ENCODE measurements around the gene UGT1A6.

Gene UGT1A6

DNA sequence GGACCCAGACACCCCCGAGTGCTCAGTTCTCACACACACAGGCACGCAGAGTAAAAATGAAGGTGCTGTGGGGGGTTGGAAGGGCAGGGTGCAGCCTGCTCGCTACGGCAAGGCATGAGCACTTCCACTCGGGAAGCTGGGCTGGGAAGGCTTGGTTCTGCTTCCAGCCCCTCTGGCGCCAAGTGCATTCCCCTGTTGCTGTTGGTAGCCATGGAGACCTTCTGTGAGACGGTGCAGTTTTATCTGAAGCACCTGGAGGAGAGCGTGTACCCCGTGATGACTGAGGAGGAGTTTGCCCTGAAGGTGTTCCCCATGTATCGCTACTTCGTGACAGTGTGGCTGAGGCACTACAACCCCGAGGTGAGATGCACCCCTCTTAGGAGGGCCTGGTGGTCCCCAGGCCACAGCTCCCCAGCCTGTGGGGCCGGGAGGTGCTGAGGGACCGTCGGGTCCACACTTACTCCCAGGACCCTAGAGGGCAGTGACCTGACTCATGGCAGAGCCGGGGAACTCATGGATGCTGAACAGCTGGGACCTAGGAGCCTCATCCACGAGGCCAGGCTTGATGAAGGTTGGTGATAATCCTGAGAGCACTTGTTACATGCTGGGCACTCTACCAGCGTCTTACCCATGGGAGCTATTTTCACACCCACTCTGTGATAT, 100.9 kb downstream of the UGT1A6 start:
- H3K4me3 ChIP-seq (ENCODE audit: low read length) = no peak overlapping the region
- TF ChIP-seq CTCF (IDR thresholded peaks at IDR 0.05; ENCODE audit: insufficient read depth, low read depth, low read length, missing control alignments) = no peak
- DNase-seq (ENCODE audit: low read depth) = no peak

DNA sequence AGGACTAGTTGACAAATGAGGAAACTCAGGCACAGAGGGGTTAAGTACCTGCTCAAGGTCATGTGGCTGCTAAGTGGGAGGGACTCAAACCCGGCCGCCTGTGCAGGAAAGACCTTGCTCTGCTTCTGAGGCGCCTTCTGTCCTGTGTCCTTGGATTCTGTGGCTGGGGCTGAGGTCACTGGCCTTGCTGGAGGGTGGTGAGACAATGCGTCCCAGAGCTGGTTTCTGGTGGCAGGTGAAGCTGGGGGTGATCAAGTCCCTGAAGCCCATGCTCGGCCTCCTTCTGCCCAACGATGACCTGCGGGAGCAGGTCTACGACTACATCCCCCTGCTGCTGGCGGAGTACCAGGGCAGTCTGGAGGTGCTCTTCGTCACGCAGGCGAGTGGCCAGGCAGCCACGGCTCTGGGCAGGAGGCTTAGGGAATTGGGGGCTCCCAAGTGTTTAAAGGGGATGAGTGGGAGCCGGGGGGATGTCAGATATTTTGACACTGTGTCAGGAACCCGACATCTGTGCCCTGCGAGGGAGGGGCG, 101.5 kb downstream of the UGT1A6 start:
- no peak overlapping the region for H3K4me3 ChIP-seq (ENCODE audit: low read length)
- TF ChIP-seq CTCF (IDR thresholded peaks at IDR 0.05; ENCODE audit: insufficient read depth, low read depth, low read length, missing control alignments) = no peak
- DNase-seq (ENCODE audit: low read depth) = no peak

GRCh38 chr2:233795735-233796171, 103.1 kb downstream of the UGT1A6 start:
- H3K4me3 ChIP-seq (ENCODE audit: low read length) = no peak overlapping the region
- TF ChIP-seq CTCF (IDR thresholded peaks at IDR 0.05; ENCODE audit: insufficient read depth, low read depth, low read length, missing control alignments) = no peak
- DNase-seq (ENCODE audit: low read depth) = no peak

DNA sequence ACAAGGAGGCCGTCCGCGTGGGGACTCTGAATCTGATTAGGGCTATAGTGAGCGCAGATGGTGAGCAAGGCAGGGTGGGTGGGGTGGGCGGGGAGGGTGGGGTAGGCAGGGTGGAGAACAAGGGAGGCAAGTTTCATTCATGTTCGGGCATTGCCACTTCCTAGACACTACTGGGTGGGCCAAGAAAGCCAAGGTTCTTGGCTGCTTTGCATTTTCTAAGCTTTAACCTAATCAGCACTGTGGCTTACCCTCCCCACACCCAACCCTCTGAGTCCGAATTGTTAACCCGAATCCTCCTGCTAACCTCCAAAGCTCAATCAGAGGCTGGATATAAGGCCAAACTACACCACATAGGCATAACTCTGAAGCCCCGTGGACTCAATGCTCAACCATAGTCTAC, 103.6 kb downstream of the UGT1A6 start:
- TF ChIP-seq CTCF (IDR thresholded peaks at IDR 0.05; ENCODE audit: insufficient read depth, low read depth, low read length, missing control alignments) = no peak
- no peak for DNase-seq (ENCODE audit: low read depth)
- H3K4me3 ChIP-seq (ENCODE audit: low read length) = no peak overlapping the region

- H3K4me3 ChIP-seq (ENCODE audit: low read length) = no peak overlapping the region
- TF ChIP-seq CTCF (IDR thresholded peaks at IDR 0.05; ENCODE audit: insufficient read depth, low read depth, low read length, missing control alignments) = no peak
- DNase-seq (ENCODE audit: low read depth) = no peak
Measured at GRCh38 chr2:233798335-233799086, 105.8 kb downstream of the UGT1A6 start.

DNA sequence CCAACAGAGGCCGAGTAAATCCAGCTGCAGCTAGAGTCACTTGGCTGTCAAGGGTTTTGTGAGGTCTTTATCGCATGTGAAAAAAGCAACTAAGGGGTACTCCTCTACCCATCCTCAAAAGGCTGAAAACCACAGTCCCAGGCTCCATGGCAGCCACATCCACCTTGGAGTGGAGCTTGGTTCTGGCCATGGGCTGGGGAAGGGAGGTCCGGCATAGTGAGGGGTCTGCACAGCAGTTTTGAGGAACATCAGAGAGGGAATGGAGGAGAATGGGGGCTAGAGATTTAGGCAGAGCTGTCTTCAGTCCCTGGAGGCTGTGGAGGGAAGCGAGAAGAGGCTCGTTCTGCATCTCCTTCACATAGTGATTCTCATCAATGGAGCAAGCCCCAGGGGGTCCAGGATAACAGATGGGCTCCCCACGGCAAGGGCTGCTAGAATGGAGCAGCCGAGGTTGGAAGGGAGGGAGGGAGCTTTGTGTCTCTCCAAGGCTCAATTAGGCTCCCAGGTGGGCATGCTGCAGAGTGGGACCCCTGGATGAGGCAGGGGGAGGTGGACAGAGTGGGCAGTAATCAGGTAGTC, 106.5 kb downstream of the UGT1A6 start:
- DNase-seq (ENCODE audit: low read depth) = no peak

More for the DNA sequence above, 106.5 kb downstream of the UGT1A6 start:
- TF ChIP-seq CTCF (IDR thresholded peaks at IDR 0.05; ENCODE audit: insufficient read depth, low read depth, low read length, missing control alignments) = no peak
- no peak overlapping the region for H3K4me3 ChIP-seq (ENCODE audit: low read length)
